Gastrocnemius medialis (tissue), 4 donors: ENCODE results near the gene TSNAX. TPM values are rescaled to one million over a fixed set of nuclear protein-coding genes. Genes with fewer than 3 reads are reported as not detected.

Experiments used
- ATAC-seq, 2 donors: fragments of 150-250 bp; one replicate each; pipeline ENCODE4 v1.9.1; 2016
- DNase-seq, 2 donors: peaks; one replicate each; pipeline ENCODE4 v3.0.0-alpha.2; 2019
- H3K27ac ChIP-seq, 4 donors: fragments of 200-600 bp; sonication (generic); 1 replicate in 1 of 4; 2 replicates in 3 of 4; pipeline ENCODE4 v1.5.1; 2016 to 2018; ENCODE audit warnings: mild to moderate bottlenecking in 2 of 4, moderate library complexity in 1 of 4
- H3K27me3 ChIP-seq, 3 donors: fragments of 200-600 bp; sonication (generic) in 2 of 3; 1 replicate in 1 of 3; 2 replicates in 2 of 3; pipeline versions ENCODE4 v1.5.1 to v1.6.0; 2016 to 2019; ENCODE audit warnings: mild to moderate bottlenecking in 1 of 3, moderate library complexity in 1 of 3
- H3K36me3 ChIP-seq, 2 donors: fragments of 200-600 bp; sonication (generic) in 1 of 2; one replicate each; pipeline ENCODE4 v1.5.1; 2017 to 2018
- H3K4me1 ChIP-seq, 2 donors: fragments of 200-600 bp; sonication (generic) in 1 of 2; one replicate each; pipeline ENCODE4 v1.5.1; 2016 to 2017; ENCODE audit warnings: mild to moderate bottlenecking in 2 of 2
- H3K4me3 ChIP-seq, 4 donors: fragments of 200-600 bp; sonication (generic) in 3 of 4; 1 replicate in 1 of 4; 2 replicates in 3 of 4; pipeline ENCODE4 v1.5.1; 2016 to 2019; ENCODE audit warnings: mild to moderate bottlenecking in 2 of 4
- H3K9me3 ChIP-seq, 3 donors: fragments of 200-600 bp; sonication (generic) in 2 of 3; 1 replicate in 1 of 3; 2 replicates in 2 of 3; pipeline ENCODE4 v1.5.1; 2016 to 2019
- POLR2A ChIP-seq, 2 donors: fragments of 450-650 bp; IDR thresholded peaks; one replicate each; pipeline ENCODE4 v1.6.1; 2017; ENCODE audit warnings: antibody characterized with exemption in 2 of 2, mild to moderate bottlenecking in 2 of 2, moderate library complexity in 2 of 2
- in situ Hi-C, 4 donors: fragments of 200-750 bp; cut with MboI; loops; one replicate each; pipeline versions ENCODE4 v1.15.0 to v1.8.0; 2017; ENCODE audit warnings: low sequenced_read_pairs in 4 of 4
- intact Hi-C: fragments of 100-400 bp; cut with DNase I; formaldehyde crosslinking; loops from one replicate; pipeline ENCODE4 v1.15.1; 2023; ENCODE audit warnings: low total_unique reads
- total RNA-seq, 4 donors: library from RNA; depleted of rRNA; stranded (reverse); fragments of >200 nt; gene quantifications; one replicate each; pipeline versions ENCODE4 v1.1.0 to v1.2.3, GENCODE V29; 2016
- TF ChIP-seq, protein P1 (sequence below), 5 experiments: fragments of 450-650 bp in 3 of 5; fragments of 200-600 bp in 2 of 5; sonication (generic) in 2 of 5; IDR thresholded peaks in 4 of 5; conservative IDR thresholded peaks in 1 of 5; 1 replicate in 4 of 5; 2 replicates in 1 of 5; pipeline ENCODE4 v1.5.1; 2016 to 2019; ENCODE audit warnings: antibody characterized with exemption in 5 of 5, mild to moderate bottlenecking in 3 of 5, moderate library complexity in 3 of 5

The TSNAX gene
- total RNA-seq: 10 to 100 TPM; 47.8 to 84.2 (median 77.8) TPM

DNA sequence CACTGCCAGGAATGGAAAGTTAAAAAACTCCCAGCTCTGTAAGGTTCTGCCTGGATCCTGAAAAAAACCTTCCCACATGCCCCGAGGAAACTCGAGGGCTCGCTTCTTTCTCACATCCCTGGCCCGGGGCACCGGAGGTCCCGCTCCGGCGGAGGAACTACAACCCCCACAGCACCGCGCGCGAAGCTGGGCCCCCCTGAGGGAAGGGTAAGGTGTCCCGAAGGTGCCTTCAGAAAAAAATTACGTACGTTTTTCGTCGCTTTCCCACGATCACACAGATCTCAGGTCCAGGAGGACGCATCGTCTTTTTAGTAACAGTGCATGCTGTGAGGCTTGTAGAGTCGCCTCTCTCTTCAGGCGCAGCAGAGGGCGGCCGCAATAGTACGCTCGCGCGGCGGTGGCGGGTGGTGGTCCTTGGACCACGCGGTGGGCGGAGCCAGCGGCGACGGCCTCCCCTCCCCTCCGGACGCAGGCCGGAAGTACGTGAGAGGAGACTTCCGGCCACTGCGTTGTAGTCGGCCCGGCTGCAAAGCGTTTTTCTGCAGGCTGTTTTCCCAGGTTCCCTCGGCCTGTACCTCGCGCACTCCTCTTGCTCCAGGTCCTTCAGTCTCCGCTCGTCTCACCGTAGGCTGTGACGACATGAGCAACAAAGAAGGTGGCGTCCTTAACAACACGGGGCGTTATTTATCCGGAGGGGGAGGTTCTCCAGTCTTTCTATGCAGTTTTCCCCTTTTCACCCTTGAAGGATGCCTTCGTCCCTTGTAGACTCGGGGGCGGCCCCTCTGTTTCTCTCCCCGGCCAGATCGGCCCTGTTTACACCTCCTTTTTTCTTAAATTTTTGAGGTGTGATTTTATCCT, at the start of gene TSNAX:
Gene TSNAX, plus strand, starts transcription at position 498 of the 858 bp plus-strand sequence. Its CDS starts 142 bp downstream, at position 640.
- H3K4me1 ChIP-seq: peaks cover 18 to 49% of the 10 kb centered on the region in 2 donors
- H3K36me3 ChIP-seq: peaks cover 0 to 18% of the 10 kb centered on the region in 2 donors
- intact Hi-C loops (loop anchor here (1.0 to 2.0 kb wide), 3 partner anchors 27 to 170 kb away; partner anchors contain the start of gene EGLN1), in situ Hi-C loops (loop anchor here in 1 of 4 donors (10.0 kb wide), 1 partner anchor 104 kb away; the partner anchor contains the start of gene EGLN1)
- ATAC-seq (peak; percentile 90 to 96), DNase-seq (peak; percentile 84 to 90)
- peak; percentile 95 for TF ChIP-seq POLR2A (IDR thresholded peaks at IDR 0.05)
- TF ChIP-seq, protein P1, sequence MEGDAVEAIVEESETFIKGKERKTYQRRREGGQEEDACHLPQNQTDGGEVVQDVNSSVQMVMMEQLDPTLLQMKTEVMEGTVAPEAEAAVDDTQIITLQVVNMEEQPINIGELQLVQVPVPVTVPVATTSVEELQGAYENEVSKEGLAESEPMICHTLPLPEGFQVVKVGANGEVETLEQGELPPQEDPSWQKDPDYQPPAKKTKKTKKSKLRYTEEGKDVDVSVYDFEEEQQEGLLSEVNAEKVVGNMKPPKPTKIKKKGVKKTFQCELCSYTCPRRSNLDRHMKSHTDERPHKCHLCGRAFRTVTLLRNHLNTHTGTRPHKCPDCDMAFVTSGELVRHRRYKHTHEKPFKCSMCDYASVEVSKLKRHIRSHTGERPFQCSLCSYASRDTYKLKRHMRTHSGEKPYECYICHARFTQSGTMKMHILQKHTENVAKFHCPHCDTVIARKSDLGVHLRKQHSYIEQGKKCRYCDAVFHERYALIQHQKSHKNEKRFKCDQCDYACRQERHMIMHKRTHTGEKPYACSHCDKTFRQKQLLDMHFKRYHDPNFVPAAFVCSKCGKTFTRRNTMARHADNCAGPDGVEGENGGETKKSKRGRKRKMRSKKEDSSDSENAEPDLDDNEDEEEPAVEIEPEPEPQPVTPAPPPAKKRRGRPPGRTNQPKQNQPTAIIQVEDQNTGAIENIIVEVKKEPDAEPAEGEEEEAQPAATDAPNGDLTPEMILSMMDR (IDR thresholded peaks at IDR 0.05 in 4 of 5, conservative IDR thresholded peaks at IDR 0.05 in 1 of 5): no peak
- peak within 1 kb of the TSS; percentile 94 to 99 (median 96) for H3K27ac ChIP-seq
- no peaks in the 10 kb centered on the region for H3K9me3 ChIP-seq
- peak within 1 kb of the TSS; percentile 70 to 93 (median 80) for H3K4me3 ChIP-seq
- H3K27me3 ChIP-seq: no peaks in the 10 kb centered on the region

GRCh38 chr1:231478811-231479210, 49.7 kb upstream of the TSNAX start:
- TF ChIP-seq POLR2A (IDR thresholded peaks at IDR 0.05): no peak
- TF ChIP-seq, protein P1 (IDR thresholded peaks at IDR 0.05 in 4 of 5, conservative IDR thresholded peaks at IDR 0.05 in 1 of 5): no peak
- H3K4me3 ChIP-seq: no peak overlapping the region
- no peak overlapping the region for H3K27ac ChIP-seq
- DNase-seq (no peak), ATAC-seq (no peak)
- no peaks in the 10 kb centered on the region for H3K9me3 ChIP-seq
- intact Hi-C loops (no loop called here), in situ Hi-C loops (no loop called here)
- H3K27me3 ChIP-seq: no peaks in the 10 kb centered on the region
- no peaks in the 10 kb centered on the region for H3K36me3 ChIP-seq
- H3K4me1 ChIP-seq: no peaks in the 10 kb centered on the region

GRCh38 chr1:231480008-231480407, 48.5 kb upstream of the TSNAX start:
- no peak overlapping the region for H3K4me3 ChIP-seq
- TF ChIP-seq POLR2A (IDR thresholded peaks at IDR 0.05): no peak
- TF ChIP-seq, protein P1 (IDR thresholded peaks at IDR 0.05 in 4 of 5, conservative IDR thresholded peaks at IDR 0.05 in 1 of 5): no peak
- ATAC-seq (no peak), DNase-seq (no peak)
- H3K27me3 ChIP-seq: no peaks in the 10 kb centered on the region
- intact Hi-C loops (no loop called here), in situ Hi-C loops (no loop called here)
- H3K36me3 ChIP-seq: no peaks in the 10 kb centered on the region
- H3K4me1 ChIP-seq: peaks cover 0 to 2% of the 10 kb centered on the region in 2 donors
- H3K27ac ChIP-seq: no peak overlapping the region
- no peaks in the 10 kb centered on the region for H3K9me3 ChIP-seq

GRCh38 chr1:231481289-231481688, 47.2 kb upstream of the TSNAX start:
- no peak for ATAC-seq
- intact Hi-C loops: no loop called here
- Histone ChIP-seq H3K27me3 (no peaks in the 10 kb centered on the region), H3K4me3 (no peak overlapping the region), H3K9me3 (no peaks in the 10 kb centered on the region), H3K27ac (no peak overlapping the region), H3K36me3 (no peaks in the 10 kb centered on the region), H3K4me1 (peaks cover 0 to 7% of the 10 kb centered on the region in 2 donors)
- DNase-seq: no peak
- in situ Hi-C loops: no loop called here
- no peak for TF ChIP-seq POLR2A (IDR thresholded peaks at IDR 0.05)
- TF ChIP-seq, protein P1 (IDR thresholded peaks at IDR 0.05 in 4 of 5, conservative IDR thresholded peaks at IDR 0.05 in 1 of 5): no peak
